SK-N-SH (cell line): ENCODE results near the gene CHCHD3. TPM values are rescaled to one million over a fixed set of nuclear protein-coding genes. Genes with fewer than 3 reads are reported as not detected.

Experiments used
- CTCF ChIA-PET: fragments of 300-600, 350-600 bp; formaldehyde crosslinking; extraction: SDS; loops from one replicate; lab custom pipeline; 2021; lab: Yijun Ruan, JAX
- POLR2A ChIA-PET: fragments of 350-600 bp; sonication (Branson Sonifier 250); formaldehyde crosslinking; extraction: SDS; loops from one replicate; lab custom pipeline; 2020; ENCODE audit warnings: antibody characterized with exemption, inconsistent platforms; lab: Yijun Ruan, JAX
- DNase-seq: peaks from one replicate; pipeline ENCODE4 v3.0.0; 2012
- H2AFZ ChIP-seq: fragments of 200-600 bp; sonication (generic); 2 replicates; pipeline ENCODE4 v1.8.1; 2016; ENCODE audit warnings: antibody characterized with exemption, mild to moderate bottlenecking, low read depth
- H3F3A ChIP-seq: fragments of 200-600 bp; sonication (generic); replicated peaks from 2 replicates; pipeline ENCODE3; 2016; ENCODE audit warnings: antibody characterized with exemption, mild to moderate bottlenecking; ENCODE audit not compliant: insufficient read depth
- H3K27ac ChIP-seq, 2 experiments: fragments of 200-500 bp in 1 of 2; fragments of 200-600 bp in 1 of 2; sonication (Bioruptor generic) in 1 of 2; sonication (generic), shearing (Covaris generic) in 1 of 2; 2 replicates each; pipeline versions ENCODE4 v1.5.1 to v1.6.1; 2014 to 2016; ENCODE audit warnings: low read depth in 2 of 2, inconsistent platforms in 1 of 2, low read length in 1 of 2, mild to moderate bottlenecking in 1 of 2, mixed read lengths in 1 of 2
- H3K27me3 ChIP-seq: fragments of 200-600 bp; sonication (generic), shearing (Covaris generic); 2 replicates; pipeline ENCODE4 v1.6.1; 2016; ENCODE audit warnings: mixed run types; ENCODE audit not compliant: insufficient read depth
- H3K36me3 ChIP-seq, 2 experiments: fragments of 200-500 bp in 1 of 2; fragments of 200-600 bp in 1 of 2; sonication (Bioruptor generic) in 1 of 2; sonication (generic) in 1 of 2; replicated peaks in 1 of 2; 2 replicates each; pipeline versions ENCODE3 to v1.5.1; 2014 to 2016; ENCODE audit warnings: low read length in 1 of 2, mild to moderate bottlenecking in 1 of 2; ENCODE audit not compliant: insufficient read depth in 2 of 2, control insufficient read depth in 1 of 2
- H3K4me1 ChIP-seq, 2 experiments: fragments of 200-500 bp in 1 of 2; fragments of 200-600 bp in 1 of 2; sonication (Bioruptor generic) in 1 of 2; sonication (generic), shearing (Covaris generic) in 1 of 2; 2 replicates each; pipeline versions ENCODE4 v1.5.1 to v1.6.1; 2014 to 2016; ENCODE audit warnings: low read depth in 1 of 2, low read length in 1 of 2, mixed run types in 1 of 2; ENCODE audit not compliant: insufficient read depth in 2 of 2, control insufficient read depth in 1 of 2
- H3K4me2 ChIP-seq: fragments of 200-600 bp; sonication (generic), shearing (Covaris generic); 2 replicates; pipeline ENCODE4 v1.6.1; 2017; ENCODE audit warnings: mixed run types
- H3K4me3 ChIP-seq, 2 experiments: fragments of 200-500 bp in 1 of 2; fragments of 200-600 bp in 1 of 2; sonication (Bioruptor generic) in 1 of 2; sonication (generic), shearing (Covaris generic) in 1 of 2; 2 replicates each; pipeline versions ENCODE4 v1.5.1 to v1.8.1; 2014 to 2016; ENCODE audit warnings: low read depth in 2 of 2, inconsistent platforms in 1 of 2, low read length in 1 of 2, mild to moderate bottlenecking in 1 of 2, mixed read lengths in 1 of 2, moderate library complexity in 1 of 2
- H3K79me2 ChIP-seq: fragments of 200-600 bp; sonication (generic); 2 replicates; pipeline ENCODE4 v1.8.1; 2017; ENCODE audit warnings: mild to moderate bottlenecking; ENCODE audit not compliant: insufficient read depth
- H3K9ac ChIP-seq: fragments of 200-600 bp; sonication (generic); 2 replicates; pipeline ENCODE4 v1.6.1; 2017; ENCODE audit warnings: mixed run types
- H3K9me2 ChIP-seq: fragments of 200-600 bp; sonication (generic); 2 replicates; pipeline ENCODE4 v1.6.1; 2017; ENCODE audit warnings: mixed run types
- H3K9me3 ChIP-seq: fragments of 200-600 bp; sonication (generic); 2 replicates; pipeline ENCODE4 v1.6.1; 2017; ENCODE audit warnings: mixed run types, mild to moderate bottlenecking, moderate library complexity
- H4K20me1 ChIP-seq: fragments of 200-600 bp; sonication (generic); 2 replicates; pipeline ENCODE4 v1.6.1; 2017; ENCODE audit warnings: mild to moderate bottlenecking, mixed run types; ENCODE audit not compliant: insufficient read depth
- CHD2 ChIP-seq: fragments of 150-350 bp; IDR thresholded peaks from 2 replicates; pipeline ENCODE4 v1.6.1; 2018; ENCODE audit warnings: low read length; ENCODE audit not compliant: partially characterized antibody
- CTCF ChIP-seq: fragments of 200-600 bp; sonication (generic); IDR thresholded peaks from 2 replicates; pipeline ENCODE4 v1.6.1; 2017; ENCODE audit warnings: antibody characterized with exemption, mild to moderate bottlenecking, moderate library complexity
- ELF1 ChIP-seq: IDR thresholded peaks from 2 replicates; pipeline ENCODE4 v1.4.0; 2012
- EP300 ChIP-seq, 2 experiments: IDR thresholded peaks; 2 replicates each; pipeline versions ENCODE4 v1.4.0 to v1.6.1; 2012; ENCODE audit warnings: borderline replicate concordance in 1 of 2, low read depth in 1 of 2, low read length in 1 of 2
- GABPA ChIP-seq: IDR thresholded peaks from 2 replicates; pipeline ENCODE4 v1.4.0; 2012; ENCODE audit warnings: low read depth, mild to moderate bottlenecking
- GATA2 ChIP-seq: sonication (generic); formaldehyde crosslinking; IDR thresholded peaks from 2 replicates; pipeline ENCODE4 v1.5.0; 2020; ENCODE audit warnings: mild to moderate bottlenecking, missing genetic modification reagents
- JUND ChIP-seq: IDR thresholded peaks from 2 replicates; pipeline ENCODE4 v1.4.0; 2012
- MEF2A ChIP-seq: IDR thresholded peaks from 2 replicates; pipeline ENCODE4 v1.4.0; 2012; ENCODE audit warnings: low read depth, borderline replicate concordance
- MXI1 ChIP-seq: IDR thresholded peaks from 2 replicates; pipeline ENCODE4 v1.6.1; 2012; ENCODE audit warnings: mild to moderate bottlenecking, low read depth, low read length, improper control_type of control experiment
- RAD21 ChIP-seq: IDR thresholded peaks from 2 replicates; pipeline ENCODE4 v1.6.1; 2012; ENCODE audit warnings: mild to moderate bottlenecking, low read length
- RCOR1 ChIP-seq: fragments of 150-350 bp; IDR thresholded peaks from 2 replicates; pipeline ENCODE4 v1.6.1; 2017; ENCODE audit warnings: antibody characterized with exemption, low read length
- REST ChIP-seq: IDR thresholded peaks from 2 replicates; pipeline ENCODE4 v1.6.1; 2012; ENCODE audit warnings: mild to moderate bottlenecking, low read depth, low read length, moderate library complexity
- RFX5 ChIP-seq: IDR thresholded peaks from 2 replicates; pipeline ENCODE4 v1.6.1; 2012; ENCODE audit warnings: mild to moderate bottlenecking, improper control_type of control experiment, low read length
- RXRA ChIP-seq: IDR thresholded peaks from 2 replicates; pipeline ENCODE4 v1.4.0; 2012; ENCODE audit warnings: low read depth, mild to moderate bottlenecking, borderline replicate concordance
- SIN3A ChIP-seq: IDR thresholded peaks from 2 replicates; pipeline ENCODE4 v1.6.1; 2012; ENCODE audit warnings: low read depth, mild to moderate bottlenecking, low read length, moderate library complexity, borderline replicate concordance
- USF1 ChIP-seq: IDR thresholded peaks from 2 replicates; pipeline ENCODE4 v1.4.0; 2012; ENCODE audit warnings: low read depth, borderline replicate concordance
- YY1 ChIP-seq: IDR thresholded peaks from 2 replicates; pipeline ENCODE4 v1.4.0; 2012; ENCODE audit warnings: low read depth, mild to moderate bottlenecking
- WGBS: methylation state at CpG from one replicate; pipeline ENCODE4 v1.1.6; 2017; ENCODE audit warnings: low lambda C conversion rate; 5-methylcytosine and 5-hydroxymethylcytosine counted together
- polyA plus RNA-seq, 3 experiments: library from polyadenylated mRNA; depleted of rRNA; stranded (reverse); fragments of >200 nt; gene quantifications; 2 replicates each; pipeline ENCODE4 v1.2.3, GENCODE V29; 2012

The CHCHD3 gene
- polyA plus RNA-seq, 1 of the 3 experiments (the other 2 are of a cell fraction): 97.1 TPM

- Histone ChIP-seq H3K4me1 (no peaks in the 10 kb centered on the region), H3K79me2 (peaks cover 4% of the 10 kb centered on the region; the same call in 1 of the 2 replicates), H2AFZ (no peak overlapping the region), H3K9me2 (no peaks in the 10 kb centered on the region), H3K9me3 (no peaks in the 10 kb centered on the region), H3K4me2 (no peak overlapping the region), H4K20me1 (no peaks in the 10 kb centered on the region), H3K4me3 (no peak overlapping the region), H3F3A (no peaks in the 10 kb centered on the region), H3K27me3 (no peaks in the 10 kb centered on the region), H3K9ac (no peak overlapping the region), H3K36me3 (peaks cover 0 to 10% of the 10 kb centered on the region in 2 experiments), H3K27ac (no peak overlapping the region)
- no peak for DNase-seq
- ChIA-PET POLR2A (no interaction called here), CTCF (interaction anchor here (0.6 to 0.8 kb wide), 2 partner anchors 12 to 200 kb away, joined by 3 read pairs; no protein-coding TSS in a partner anchor)
- TF ChIP-seq MEF2A (no peak), REST (no peak), EP300 (IDR thresholded peaks at IDR 0.05; ENCODE audit: borderline replicate concordance in 1 of 2, low read depth in 1 of 2, low read length in 1 of 2) (no peak), RAD21 (no peak), GATA2 (CRISPR knock-in tag) (no peak), ELF1 (no peak), RCOR1 (no peak), YY1 (no peak), CHD2 (no peak), RXRA (no peak), CTCF (no peak), RFX5 (no peak)
- WGBS: 97% methylated on average over 4 of the region's 4 CpGs
Observed at GRCh38 chr7:132842478-132842877, 239.4 kb downstream of the CHCHD3 start.

- H3K9me3 ChIP-seq: no peaks in the 10 kb centered on the region
- POLR2A ChIA-PET: interaction anchor here (0.7 kb wide), 1 partner anchor 22 kb away, joined by 3 read pairs; no protein-coding TSS in a partner anchor
- H4K20me1 ChIP-seq: no peaks in the 10 kb centered on the region
- no peaks in the 10 kb centered on the region for H3K27me3 ChIP-seq
- CTCF ChIA-PET: no interaction called here
- H2AFZ ChIP-seq: no peak overlapping the region
- WGBS: 54% methylated on average over 1 of the region's 1 CpG
- H3K27ac ChIP-seq: no peak overlapping the region
- no peak for DNase-seq
- H3K36me3 ChIP-seq: peaks cover 0 to 5% of the 10 kb centered on the region in 2 experiments
- H3K4me1 ChIP-seq: no peaks in the 10 kb centered on the region
- no peaks in the 10 kb centered on the region for H3F3A ChIP-seq
- no peak overlapping the region for H3K9ac ChIP-seq
- no peak overlapping the region for H3K4me2 ChIP-seq
- no peak overlapping the region for H3K4me3 ChIP-seq
- H3K79me2 ChIP-seq: peaks cover 4% of the 10 kb centered on the region; the same call in 1 of the 2 replicates
- H3K9me2 ChIP-seq: no peaks in the 10 kb centered on the region
- TF ChIP-seq SIN3A: no peak
- TF ChIP-seq GABPA: no peak
- TF ChIP-seq MXI1: no peak
- no peak for TF ChIP-seq REST
- TF ChIP-seq RCOR1: no peak
- no peak for TF ChIP-seq USF1
- no peak for TF ChIP-seq JUND
Observed at GRCh38 chr7:132840199-132840598, 241.7 kb downstream of the CHCHD3 start.
